NCI-H69 (cell line): Measurements from ENCODE around the gene CRACDL.

Experiments used
- DNase-seq: peaks from one replicate; lab custom pipeline; 2025; lab: John Stamatoyannopoulos, UW

CRACDL gene

DNA sequence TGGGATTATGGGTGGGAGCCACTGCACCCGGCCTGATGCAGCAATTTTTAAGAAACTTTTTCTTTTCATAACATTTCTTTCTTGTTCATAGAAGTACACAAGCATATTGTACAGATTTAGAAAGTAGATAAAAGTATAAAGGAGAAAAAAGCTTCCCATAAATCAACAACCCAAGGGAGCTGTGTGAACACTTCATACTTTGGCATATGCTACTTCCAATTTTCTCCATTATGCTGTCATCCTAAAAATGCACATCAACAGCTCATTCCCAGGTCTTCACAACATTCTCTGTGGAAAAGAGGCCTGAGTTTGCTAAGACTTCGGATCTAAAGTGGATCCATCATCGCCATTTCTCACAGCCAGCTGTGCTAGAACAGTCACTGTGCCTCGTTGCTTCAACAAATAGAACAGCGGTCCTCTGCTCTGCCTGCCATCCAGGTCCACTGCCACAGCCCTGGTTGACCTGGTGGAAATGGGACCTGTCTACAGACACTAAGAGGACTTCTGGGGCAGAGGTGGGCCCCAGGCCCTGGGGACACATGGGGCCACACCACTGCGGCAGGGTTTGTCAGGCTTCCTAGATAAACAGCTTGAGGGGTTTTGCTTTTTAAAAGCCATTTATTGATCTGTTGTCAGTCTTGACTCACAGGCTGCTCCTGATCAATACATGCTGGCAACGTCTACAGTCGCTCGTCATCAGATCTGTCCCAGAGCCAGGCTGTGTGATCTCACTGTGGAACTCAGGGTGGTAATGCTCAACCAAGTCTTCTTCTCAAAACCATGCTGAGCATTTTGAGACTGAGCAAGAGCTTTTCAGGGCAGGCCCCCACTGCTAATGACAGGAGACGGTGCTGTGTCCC, 132.4 kb downstream of the CRACDL start:
- DNase-seq, result no peak

- no peak for DNase-seq
Observed at GRCh38 chr2:98802344-98802743, 133.7 kb downstream of the CRACDL start.

- no peak for DNase-seq
Observed at GRCh38 chr2:98801921-98802321, 134.1 kb downstream of the CRACDL start.

DNA sequence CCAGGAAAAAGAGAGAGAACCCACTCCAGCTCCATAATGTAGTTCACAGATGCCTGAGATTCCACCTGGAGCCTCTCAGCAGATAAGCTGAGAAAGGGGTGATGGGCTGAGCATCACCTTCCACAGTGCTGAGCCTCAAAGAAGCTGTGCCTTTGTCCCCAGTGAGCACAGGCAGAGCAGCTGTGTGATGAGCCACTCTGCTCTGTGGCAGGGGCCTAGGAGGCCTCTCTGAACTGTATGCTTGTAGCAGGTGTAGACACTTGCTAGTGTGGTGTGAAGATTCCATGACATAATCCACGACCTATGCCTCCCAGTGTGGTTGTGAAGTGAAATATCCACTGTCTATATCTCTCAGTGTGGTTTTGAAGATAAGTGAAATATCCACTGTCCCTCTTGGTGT, 134.7 kb downstream of the CRACDL start:
- DNase-seq, result no peak

GRCh38 chr2:98800330-98801064, 135.5 kb downstream of the CRACDL start:
- no peak for DNase-seq

GRCh38 chr2:98799375-98800329, 136.4 kb downstream of the CRACDL start:
- DNase-seq, result no peak

DNA sequence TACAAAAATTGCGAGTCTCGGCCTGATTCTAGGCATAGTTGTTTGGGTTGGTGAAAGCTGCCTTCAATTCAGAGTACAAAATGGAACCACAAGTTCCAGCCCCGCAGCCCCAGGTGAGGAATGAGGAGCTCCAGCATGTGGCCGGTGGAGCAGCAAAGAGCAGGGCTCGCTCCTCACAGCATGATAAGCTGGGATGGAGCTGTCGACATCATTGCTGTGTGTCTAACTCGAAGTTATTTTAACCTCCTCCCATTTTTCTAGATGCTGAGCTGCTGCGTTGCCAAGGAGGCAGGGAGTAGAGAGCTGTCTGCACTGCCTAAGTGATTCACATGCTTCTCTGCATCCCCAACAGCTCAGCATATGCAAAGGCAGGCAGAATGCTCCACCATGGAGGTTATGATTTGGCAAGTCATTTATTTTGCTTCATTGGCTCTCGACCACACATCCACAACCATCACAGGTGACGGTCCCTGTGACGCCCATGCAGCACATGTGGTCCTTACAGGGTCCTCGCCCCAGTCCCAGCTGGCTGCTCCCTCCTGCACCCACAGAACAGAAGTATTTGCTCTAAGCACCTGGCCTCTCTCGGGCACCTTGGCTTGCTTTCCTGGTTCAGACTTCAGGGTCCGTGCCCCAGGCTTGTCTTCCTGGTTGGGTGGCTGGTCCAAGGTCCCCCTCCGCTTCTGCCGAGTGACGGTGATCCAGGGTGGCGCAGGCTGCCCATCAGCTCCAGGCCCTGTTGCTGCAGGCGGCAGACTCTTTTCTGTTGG, 139.1 kb downstream of the CRACDL start:
- DNase-seq, result no peak

DNA sequence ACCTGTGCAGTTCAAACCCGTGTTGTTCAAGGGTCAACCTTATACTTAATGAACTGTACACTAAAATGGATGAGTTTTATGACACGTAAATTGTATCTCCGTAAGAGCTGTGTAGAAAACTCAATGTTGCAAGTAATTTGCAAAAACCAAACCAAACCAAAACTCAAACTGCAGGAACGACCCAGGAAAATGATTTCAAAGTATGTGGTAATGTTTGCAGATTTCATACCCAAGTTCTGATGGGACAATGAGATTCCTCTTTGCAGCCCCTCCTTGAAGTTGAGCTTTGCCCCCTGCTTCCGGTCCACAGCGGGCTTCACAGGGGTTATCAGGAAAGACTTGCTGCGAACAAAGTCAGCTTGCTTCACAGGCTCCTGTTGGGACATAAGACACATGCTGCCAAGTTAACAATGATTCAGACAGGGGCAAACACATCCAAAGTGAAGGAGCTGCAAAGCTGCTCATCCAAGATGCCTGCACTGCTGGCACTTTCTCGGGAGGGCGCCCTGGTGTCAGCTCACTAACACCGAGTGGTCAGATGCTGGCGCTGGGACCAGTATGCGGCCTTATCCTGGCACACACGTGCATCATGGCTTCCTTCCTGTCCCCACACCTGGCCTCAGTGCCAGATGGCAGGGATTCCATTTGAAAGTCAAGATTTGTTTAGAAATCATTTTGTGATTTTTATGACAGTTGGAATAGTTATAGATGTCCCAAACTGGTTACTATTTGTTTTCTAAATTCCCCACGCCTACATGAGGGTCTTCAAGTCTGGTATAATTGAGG, 139.9 kb downstream of the CRACDL start:
- no peak for DNase-seq

DNA sequence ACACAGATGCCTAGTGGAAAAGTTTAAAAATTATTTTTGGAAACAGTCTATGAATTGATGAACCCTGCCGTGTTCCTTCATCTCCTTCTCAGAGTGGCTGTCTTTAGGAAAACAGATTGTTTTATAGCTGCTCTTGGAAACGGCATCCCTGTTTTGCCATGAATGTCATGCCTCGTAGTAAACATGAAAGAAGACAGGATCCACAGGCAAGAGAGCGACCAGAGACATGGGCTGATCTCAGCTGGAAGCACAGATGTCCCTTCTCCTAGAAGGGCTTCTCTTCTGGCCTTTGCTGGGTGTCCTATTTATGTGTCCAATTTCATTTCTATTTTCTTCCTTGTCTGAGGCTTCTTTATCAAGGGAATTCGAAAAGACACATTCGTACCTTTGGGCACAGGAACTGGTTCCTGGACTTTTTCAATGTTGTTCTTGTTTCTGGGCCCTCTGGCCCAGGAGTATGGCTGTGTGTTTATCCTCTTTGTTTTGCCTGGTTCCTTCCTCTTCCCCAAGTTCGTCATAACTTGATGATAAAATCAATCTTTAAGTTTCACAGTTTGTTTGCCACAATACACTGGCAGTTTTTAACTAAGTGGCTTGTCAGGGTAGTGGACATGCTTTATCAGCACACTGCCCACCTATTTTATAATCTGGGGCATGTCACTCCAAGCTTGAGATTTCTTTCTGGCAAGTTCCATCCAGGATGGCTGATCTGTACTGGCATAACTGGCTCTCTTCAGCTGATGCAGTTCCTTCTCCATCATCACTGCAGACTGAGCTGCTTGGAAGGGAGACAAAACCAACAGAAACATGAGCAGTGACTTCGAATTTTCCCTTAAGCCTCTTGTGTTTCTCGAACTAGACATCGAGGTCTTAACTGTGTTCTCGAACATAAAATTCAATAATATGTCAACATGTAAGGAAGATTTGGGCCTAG, 141.9 kb downstream of the CRACDL start:
- no peak for DNase-seq

DNA sequence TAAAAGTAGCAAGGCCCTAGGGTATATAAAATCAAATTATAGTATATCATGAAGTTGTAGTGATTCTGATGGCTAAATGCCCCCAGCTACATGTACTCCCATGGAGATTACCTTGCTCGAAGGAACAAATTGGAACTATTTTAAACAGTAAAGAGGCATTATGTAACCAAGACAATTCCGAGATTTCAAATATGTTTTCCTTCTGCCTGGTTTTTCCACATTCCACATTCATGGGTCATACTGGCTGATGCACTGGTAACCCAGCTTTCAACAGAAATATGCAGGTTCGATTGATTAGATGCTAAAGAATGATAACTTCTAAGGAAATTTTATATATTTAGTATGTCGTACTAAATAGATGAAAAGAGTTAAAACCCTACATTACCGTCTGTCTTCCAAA, 142.8 kb downstream of the CRACDL start:
- DNase-seq, result no peak

DNA sequence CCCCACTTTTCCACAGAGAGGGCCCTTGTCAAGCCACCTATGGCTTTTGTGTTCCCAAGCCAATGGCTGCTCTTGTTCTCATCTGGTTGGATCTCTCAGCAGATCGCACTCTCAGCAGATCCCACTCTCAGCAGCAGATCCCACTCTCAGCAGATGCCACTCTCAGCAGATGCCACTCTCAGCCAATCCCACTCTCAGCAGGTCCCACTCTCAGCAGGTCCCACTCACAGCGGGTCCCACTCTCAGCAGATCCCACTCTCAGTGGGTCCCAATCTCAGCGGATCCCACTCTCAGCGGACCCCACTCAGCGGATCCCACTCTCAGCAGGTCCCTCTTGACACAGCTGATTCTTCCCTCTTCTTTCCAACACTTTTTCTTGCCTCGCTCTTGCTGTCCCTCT, 145.8 kb downstream of the CRACDL start:
- no peak for DNase-seq

DNA sequence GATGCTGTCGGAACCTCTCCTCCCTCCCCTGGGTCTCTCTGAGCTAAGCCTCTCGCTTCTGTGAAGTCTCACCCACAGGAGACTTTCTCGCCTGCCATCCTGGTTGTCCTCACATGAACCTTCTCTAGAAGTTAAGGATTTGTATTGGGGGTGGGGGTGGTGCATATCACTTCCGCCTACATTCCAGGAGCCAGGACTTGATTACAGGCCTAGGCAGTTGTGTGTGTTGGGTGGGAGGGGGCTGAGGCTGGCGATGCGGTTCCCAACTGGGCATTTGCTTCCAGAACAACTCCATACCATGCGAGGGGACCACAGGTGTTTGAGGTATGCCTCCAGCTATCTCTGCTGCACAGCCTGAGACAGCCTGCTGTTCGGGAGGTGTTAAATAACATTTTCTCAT, 148.3 kb downstream of the CRACDL start:
- no peak for DNase-seq

DNA sequence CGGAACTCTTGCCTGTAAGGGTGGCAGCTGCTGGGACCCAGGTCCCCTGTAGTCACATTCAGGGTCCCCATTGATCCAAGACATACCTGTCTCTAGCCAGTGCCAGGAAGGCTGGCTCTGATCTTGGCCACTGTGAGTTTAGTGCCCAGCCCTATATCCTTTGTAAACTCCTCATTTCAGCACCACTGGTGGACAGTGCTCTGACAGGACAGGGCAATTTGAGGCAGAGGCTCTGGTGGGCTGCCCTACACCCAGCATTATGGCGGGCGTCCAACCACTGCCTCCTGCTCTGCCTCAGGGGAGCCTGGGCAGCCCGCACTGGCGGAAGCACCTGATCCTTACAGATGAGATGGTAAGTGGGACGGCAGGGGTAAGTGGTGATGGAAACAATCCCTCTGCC, 149.8 kb downstream of the CRACDL start:
- DNase-seq, result no peak

DNA sequence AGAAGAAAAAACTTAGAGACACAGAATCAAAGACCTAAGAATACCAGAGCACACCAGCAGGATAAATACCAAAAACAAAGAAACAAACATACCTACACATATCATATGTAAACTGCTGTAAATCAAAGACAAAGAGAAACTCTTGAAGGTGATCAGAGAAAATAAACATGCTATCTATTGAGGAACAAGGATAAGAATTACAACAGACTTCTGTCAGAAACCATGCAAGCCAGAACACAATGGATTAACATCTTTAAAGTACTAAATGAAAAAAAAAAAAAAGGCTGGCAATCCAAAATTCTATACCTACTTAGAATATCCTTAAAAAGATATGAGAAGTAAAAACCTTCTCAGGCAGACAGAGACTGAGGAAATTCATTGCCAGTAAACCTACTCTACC, 153.5 kb downstream of the CRACDL start:
- no peak for DNase-seq

- DNase-seq, result no peak
Observed at GRCh38 chr2:98781822-98782221, 154.2 kb downstream of the CRACDL start.

- no peak for DNase-seq
Observed at GRCh38 chr2:98778741-98779483, 157.1 kb downstream of the CRACDL start.

- DNase-seq, result no peak
Observed at GRCh38 chr2:98778151-98778550, 157.9 kb downstream of the CRACDL start.

DNA sequence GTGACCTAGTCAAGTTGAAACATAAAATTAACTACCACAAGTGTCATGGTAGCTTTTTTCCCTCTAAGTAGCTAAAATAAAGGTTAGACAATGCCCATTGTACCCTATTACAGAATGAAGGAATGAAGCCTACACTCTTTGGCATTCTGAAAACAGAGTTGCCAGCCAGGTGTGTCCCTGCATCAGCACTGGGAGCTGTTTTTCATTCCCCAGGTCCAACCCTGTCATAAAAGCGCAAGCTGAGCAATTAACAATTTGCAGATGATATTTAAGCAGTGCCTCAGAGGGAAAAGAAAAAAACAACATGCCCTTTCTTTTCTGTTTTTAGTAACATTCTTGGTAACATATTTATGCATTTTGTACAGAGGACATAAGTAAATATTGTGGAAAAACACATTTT, 158.3 kb downstream of the CRACDL start:
- DNase-seq, result no peak

DNA sequence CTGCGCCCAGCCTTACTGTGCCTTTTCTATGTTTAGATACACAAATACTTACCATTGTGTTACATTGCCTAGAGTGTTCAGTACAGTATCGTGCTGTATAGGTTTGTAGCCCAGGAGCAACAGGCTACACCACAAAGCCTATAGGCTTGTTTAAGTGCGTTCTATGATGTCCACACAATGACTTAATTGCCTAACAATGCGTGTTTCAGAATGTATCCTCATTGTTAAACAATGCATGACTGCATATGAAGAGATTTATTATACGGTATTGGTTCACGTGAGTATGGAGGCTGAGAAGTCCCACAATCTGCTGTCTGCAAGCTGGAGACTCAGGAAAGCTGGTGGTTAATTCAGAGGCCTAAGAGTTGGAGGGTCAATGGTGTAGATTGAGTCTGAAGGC, 158.9 kb downstream of the CRACDL start:
- DNase-seq, result no peak
